Muscle of back (tissue), 11 donors: ENCODE measurements around the gene ARL2. TPM values are rescaled to one million over a fixed set of nuclear protein-coding genes. Genes with fewer than 3 reads are reported as not detected.

Experiments used
- DNase-seq, 3 donors: peaks; one replicate each; pipeline versions ENCODE4 v3.0.0 to v3.0.0-alpha.2; 2013
- polyA plus RNA-seq, 10 donors: library from polyadenylated mRNA; unstranded; fragments of 120-200 nt; gene quantifications; one replicate each; pipeline ENCODE4 v1.2.1, GENCODE V29; 2013; ENCODE audit not compliant: insufficient read length in 10 of 10

ARL2 gene
- polyA plus RNA-seq, 10 donors = 60.2 to 90.7 (median 76.5) TPM

DNA sequence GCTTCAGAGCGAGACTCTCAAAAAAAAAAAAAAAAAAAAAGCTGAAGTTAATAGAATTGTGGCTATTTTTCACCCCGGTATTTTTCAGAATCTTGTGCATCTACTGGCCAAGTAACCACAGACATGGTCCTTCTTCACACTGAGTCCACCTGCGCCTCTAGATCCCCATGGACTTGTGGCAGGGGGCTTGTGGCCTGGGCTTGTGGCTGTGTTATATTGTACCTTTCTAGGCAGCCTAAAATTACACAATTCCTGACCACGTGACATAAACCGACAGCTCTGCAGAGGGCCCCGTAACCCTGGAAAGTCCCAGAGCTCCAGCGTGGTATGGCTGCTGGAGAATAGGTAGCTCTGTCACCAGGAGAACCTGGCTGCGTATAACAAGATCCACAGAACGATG, 55.3 kb downstream of the ARL2 start:
- DNase-seq = no peak

Other genes with a start within 250 kb of the ARL2 start
- gene SF1, start 235.6 kb upstream of the ARL2 start, polyA plus RNA-seq = 100 to 1,000 TPM; 158 to 288 (median 220) TPM
- 10 to 100 TPM in 8 of 10 donors, 1 to 10 TPM in 2; 8.2 to 19.4 (median 11.7) TPM for gene MAP4K2, start 210.9 kb upstream of the ARL2 start, polyA plus RNA-seq
- 10 to 100 TPM; 15.3 to 26.0 (median 20.3) TPM for gene MEN1, start 203.6 kb upstream of the ARL2 start, polyA plus RNA-seq
- 1 to 10 TPM in 2 of 10 donors, under 1 TPM in 8; 0.48 to 2.8 (median 0.72) TPM for gene CDC42BPG, start 169.5 kb upstream of the ARL2 start, polyA plus RNA-seq
- gene EHD1, start 135.5 kb upstream of the ARL2 start, polyA plus RNA-seq = 100 to 1,000 TPM in 3 of 10 donors, 10 to 100 TPM in 7; 64.4 to 115 (median 92.9) TPM
- 10 to 100 TPM in 7 of 10 donors, 1 to 10 TPM in 3; 8.1 to 13.5 (median 11.1) TPM for gene ATG2A, start 97.0 kb upstream of the ARL2 start, polyA plus RNA-seq
- gene PPP2R5B, start 89.5 kb upstream of the ARL2 start, polyA plus RNA-seq = 10 to 100 TPM in 8 of 10 donors, 1 to 10 TPM in 2; 10.0 to 13.0 (median 11.3) TPM
- gene GPHA2, start 78.3 kb upstream of the ARL2 start, polyA plus RNA-seq = under 1 TPM in 2 of 10 donors, not detected in 8; 0.27 to 0.45 TPM
- gene MAJIN, start 42.1 kb upstream of the ARL2 start, polyA plus RNA-seq = under 1 TPM in 1 of 10 donors, not detected in 9; 0.20 TPM
- gene BATF2, start 17.2 kb upstream of the ARL2 start, polyA plus RNA-seq = 1 to 10 TPM in 6 of 10 donors, under 1 TPM in 4; 0.79 to 1.6 (median 1.1) TPM
- 10 to 100 TPM; 17.5 to 25.7 (median 22.5) TPM for gene SNX15, start 13.3 kb downstream of the ARL2 start, polyA plus RNA-seq
- gene SAC3D1, start 27.1 kb downstream of the ARL2 start, polyA plus RNA-seq = 10 to 100 TPM in 8 of 10 donors, 1 to 10 TPM in 2; 9.6 to 14.9 (median 12.1) TPM
- gene NAALADL1, start 44.4 kb downstream of the ARL2 start, polyA plus RNA-seq = 1 to 10 TPM; 6.3 to 10.0 (median 7.6) TPM
- 10 to 100 TPM in 7 of 10 donors, 1 to 10 TPM in 3; 8.2 to 19.0 (median 10.9) TPM for gene CDCA5, start 69.9 kb downstream of the ARL2 start, polyA plus RNA-seq
- gene ZFPL1, start 70.1 kb downstream of the ARL2 start, polyA plus RNA-seq = 10 to 100 TPM; 16.9 to 27.3 (median 20.1) TPM
- 100 to 1,000 TPM in 7 of 10 donors, 10 to 100 TPM in 3; 75.4 to 150 (median 107) TPM for gene VPS51, start 82.1 kb downstream of the ARL2 start, polyA plus RNA-seq
- 10 to 100 TPM in 5 of 10 donors, 1 to 10 TPM in 5; 6.4 to 12.8 (median 10.2) TPM for gene TM7SF2, start 97.7 kb downstream of the ARL2 start, polyA plus RNA-seq
- gene ZNHIT2, start 103.5 kb downstream of the ARL2 start, polyA plus RNA-seq = 1 to 10 TPM; 3.6 to 5.8 (median 4.4) TPM
- gene FAU, start 108.0 kb downstream of the ARL2 start, polyA plus RNA-seq = 1,000 to 10,000 TPM in 4 of 10 donors, 100 to 1,000 TPM in 6; 706 to 1,181 (median 912) TPM
- gene MRPL49, start 108.2 kb downstream of the ARL2 start, polyA plus RNA-seq = 10 to 100 TPM; 17.5 to 26.5 (median 23.4) TPM
- gene SYVN1, start 120.4 kb downstream of the ARL2 start, polyA plus RNA-seq = 10 to 100 TPM; 37.4 to 45.1 (median 38.9) TPM
- under 1 TPM in 2 of 10 donors, not detected in 8; 0.17 to 0.20 TPM for gene SPDYC, start 156.1 kb downstream of the ARL2 start, polyA plus RNA-seq
- gene CAPN1, start 167.8 kb downstream of the ARL2 start, polyA plus RNA-seq = 10 to 100 TPM; 65.5 to 83.6 (median 74.5) TPM
- 10 to 100 TPM; 28.6 to 45.5 (median 34.7) TPM for gene POLA2, start 247.8 kb downstream of the ARL2 start, polyA plus RNA-seq